Esophagus muscularis mucosa (tissue), 4 donors: ENCODE results near the gene AGPAT1.

Experiments used
- CTCF ChIP-seq, 3 experiments: fragments of 200-600 bp in 2 of 3; fragments of 450-650 bp in 1 of 3; sonication (generic) in 2 of 3; IDR thresholded peaks; one replicate each; pipeline ENCODE4 v1.5.1; 2017 to 2019; ENCODE audit warnings: antibody characterized with exemption in 3 of 3, mild to moderate bottlenecking in 2 of 3, moderate library complexity in 1 of 3
- EP300 ChIP-seq: sonication (generic); formaldehyde crosslinking; IDR thresholded peaks from one replicate; pipeline ENCODE4 v1.6.1; 2017; ENCODE audit warnings: antibody characterized with exemption
- POLR2A ChIP-seq: fragments of 450-650 bp; IDR thresholded peaks from one replicate; pipeline ENCODE4 v1.6.1; 2017; ENCODE audit warnings: antibody characterized with exemption, moderate library complexity, mild to moderate bottlenecking, low read depth
- POLR2AphosphoS5 ChIP-seq, 2 donors: sonication (generic); formaldehyde crosslinking; IDR thresholded peaks; one replicate each; pipeline ENCODE4 v1.6.1; 2017; ENCODE audit warnings: antibody characterized with exemption in 2 of 2

GRCh38 chr6:32195652-32195901 is 19.7 kb upstream of the AGPAT1 start:
- TF ChIP-seq CTCF (IDR thresholded peaks at IDR 0.05) (peak; percentile 17 to 54 (median 53)), POLR2AphosphoS5 (IDR thresholded peaks at IDR 0.05) (no peak), POLR2A (no peak), EP300 (no peak)
